Hematopoietic multipotent progenitor cell treated with erythropoietin and hydrocortisone succinate and interleukin-3 and kit ligand, for 15 days (in vitro differentiated cells): ENCODE results near the gene BOD1L1.

Experiments used
- DNase-seq: peaks from one replicate; pipeline ENCODE4 v3.0.0-alpha.2; 2015; ENCODE audit warnings: low spot score

The BOD1L1 gene

DNA sequence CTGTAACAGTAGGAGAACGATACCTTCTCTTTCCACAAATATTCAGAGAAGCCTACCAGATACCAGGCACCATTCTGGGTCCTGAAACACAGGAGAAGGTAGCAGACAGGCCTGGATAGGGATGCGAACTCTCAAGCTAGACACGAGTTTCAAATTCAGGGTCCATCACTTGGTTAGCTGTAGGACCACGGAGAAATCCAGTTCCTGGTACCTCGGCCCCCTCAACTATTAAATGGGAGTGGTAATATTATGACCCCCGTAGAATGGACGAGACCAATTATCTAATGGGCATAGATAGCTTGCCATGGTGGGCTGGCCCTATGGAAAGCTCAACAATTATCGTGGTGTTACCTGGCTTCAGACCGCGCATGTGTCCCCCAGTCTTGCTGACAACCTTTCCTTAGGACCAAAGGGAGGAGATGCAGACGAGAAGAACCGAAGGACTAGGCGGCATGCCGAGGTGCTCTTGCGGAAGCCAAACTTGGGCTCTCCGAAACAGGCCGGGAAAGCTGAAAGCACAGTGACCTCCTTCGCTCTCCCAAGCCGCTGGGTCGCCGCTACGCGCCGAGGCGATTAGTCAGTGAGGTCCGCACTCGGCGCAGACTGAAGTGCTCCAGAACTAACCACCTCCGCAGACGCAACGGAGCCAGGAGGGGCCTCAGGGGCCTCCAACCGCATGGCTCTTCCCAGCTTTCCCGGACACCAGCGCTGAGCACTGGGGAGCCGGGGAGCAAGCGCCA lies 102.9 kb downstream of the BOD1L1 start:
- DNase-seq: no peak

DNA sequence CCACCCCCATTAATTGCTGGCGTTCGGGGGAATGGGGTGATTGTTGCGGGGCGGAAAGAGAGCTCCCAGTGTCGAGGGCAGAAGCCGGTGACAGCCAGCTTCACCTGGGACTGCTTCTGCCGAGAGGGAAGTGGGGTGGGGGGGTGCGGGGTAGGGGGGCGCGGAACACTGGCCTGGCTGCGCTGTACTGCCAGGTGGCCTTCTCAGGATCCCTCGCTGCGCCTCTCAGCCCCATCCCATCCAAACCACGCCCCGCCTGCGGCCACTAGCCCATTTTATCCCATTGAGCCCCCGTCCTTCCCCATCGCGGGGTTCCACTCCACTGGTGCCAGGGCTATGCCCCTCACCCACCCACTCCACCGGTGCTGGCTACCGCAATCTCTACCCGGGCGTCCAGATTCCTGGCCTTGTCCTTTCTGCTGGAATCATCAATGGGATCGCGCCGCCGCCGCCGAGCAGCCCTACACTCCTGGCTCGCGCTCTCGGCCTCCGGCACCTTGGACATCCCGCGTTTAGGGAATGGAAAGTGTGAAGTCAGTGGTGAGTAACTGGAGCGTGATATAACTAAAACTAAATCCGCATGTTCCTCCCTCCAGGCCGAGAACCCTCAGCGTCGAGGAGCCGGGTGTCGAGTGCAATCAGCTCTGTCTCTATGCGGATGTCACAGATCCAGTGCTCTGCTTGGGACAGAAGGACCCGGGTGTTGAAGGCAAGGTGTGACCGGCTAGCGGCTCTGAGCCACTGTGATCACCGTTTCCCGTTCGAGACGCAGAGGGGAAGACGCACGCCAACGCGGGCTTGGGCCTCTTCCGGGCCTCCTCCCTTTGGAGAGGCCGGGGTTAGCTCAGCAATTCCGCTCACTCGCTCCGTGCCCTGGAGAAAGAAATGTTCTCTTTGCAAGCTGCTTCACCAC lies 103.7 kb downstream of the BOD1L1 start:
- DNase-seq: no peak

DNA sequence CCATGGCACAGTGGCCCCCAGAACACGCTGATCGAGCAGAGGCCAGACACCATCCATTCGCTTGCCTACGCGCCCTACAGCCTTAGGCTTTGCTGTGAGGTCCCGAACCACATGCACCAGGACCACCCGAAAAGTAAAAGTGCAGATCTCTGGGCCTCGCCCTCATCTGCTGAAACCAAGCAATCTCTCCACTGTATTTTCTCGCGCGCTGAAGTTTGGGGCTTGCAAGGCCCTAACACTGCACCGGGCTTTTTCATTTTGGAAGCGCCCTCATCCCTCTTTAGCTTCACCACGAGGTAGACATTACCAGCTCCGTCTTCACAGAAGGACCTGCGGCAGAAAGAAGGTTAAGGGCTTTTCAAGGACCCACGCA lies 104.4 kb downstream of the BOD1L1 start:
- DNase-seq: no peak

DNA sequence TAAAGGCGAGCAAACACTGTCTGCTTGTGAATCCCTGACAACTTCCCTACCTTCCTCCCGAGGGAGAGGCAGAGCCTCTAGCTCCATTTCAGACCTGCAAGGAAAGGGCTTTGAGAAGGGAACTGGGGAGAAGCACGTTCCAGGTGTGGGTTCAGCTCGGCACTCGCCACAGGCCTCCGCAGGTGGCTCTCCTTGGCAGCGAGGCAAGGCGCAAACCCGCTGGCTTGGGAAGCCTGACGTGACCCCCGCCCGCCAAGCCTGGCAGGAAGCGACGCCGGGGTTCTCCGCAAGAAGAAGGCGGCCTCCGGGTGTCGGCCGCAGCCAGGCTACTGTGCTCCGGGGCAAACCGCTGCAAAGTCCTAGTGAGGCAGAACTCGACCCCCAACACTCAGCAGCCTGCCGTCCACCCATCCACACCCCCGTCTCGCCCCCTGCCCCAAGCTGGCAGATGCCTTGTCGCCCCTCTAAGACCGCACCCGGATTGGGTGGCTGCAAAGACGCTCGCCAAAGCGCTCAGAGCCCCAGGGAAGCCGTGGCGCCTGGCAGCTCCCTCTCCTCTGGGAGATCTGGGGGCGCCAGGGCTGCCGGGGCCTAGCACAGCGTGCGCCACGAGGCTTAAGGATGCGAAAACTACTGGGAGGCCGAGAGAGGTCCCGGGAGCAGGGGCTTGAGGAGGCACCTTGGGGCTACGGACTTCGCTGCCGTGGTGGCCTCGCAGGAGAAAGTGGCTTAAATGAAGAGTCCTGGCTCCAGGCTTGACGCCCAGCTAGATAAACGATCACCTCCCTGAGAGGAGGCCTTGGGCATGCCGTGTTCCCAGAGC lies 105.0 kb downstream of the BOD1L1 start:
- DNase-seq: no peak

DNA sequence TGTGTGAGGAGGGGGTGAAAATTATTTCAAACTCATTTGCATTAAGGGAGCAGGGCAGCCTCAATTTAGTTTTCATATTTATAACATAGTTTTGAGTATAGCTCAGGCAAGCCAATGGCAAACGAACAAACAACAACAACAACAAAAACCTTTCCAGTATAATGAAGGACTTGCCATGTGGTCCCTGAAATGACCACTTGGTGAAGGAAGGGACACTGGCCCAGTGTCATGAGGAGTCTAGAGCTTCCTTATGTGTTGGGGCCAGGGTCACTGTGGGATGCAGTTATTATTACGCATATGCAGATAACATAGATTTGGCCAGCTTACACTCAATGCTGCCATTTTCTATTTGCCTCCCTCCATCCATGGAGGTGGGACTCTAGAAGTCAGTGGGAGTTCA lies 106.5 kb downstream of the BOD1L1 start:
- no peak for DNase-seq
